GM23338 (cell line): ENCODE measurements around the gene ACOX3. TPM values are rescaled to one million over a fixed set of nuclear protein-coding genes. Genes with fewer than 3 reads are reported as not detected.

Source experiments
- ATAC-seq: fragments of 200-7000 bp; cut with Tn5 transposase; 3 replicates; pipeline ENCODE4 v1.9.1; 2020
- DNase-seq: peaks from one replicate; pipeline ENCODE4 v3.0.0-alpha.2; 2015; ENCODE audit warnings: low spot score
- H2AFZ ChIP-seq: fragments of 200-600 bp; sonication (generic); 2 replicates; pipeline ENCODE4 v1.8.0; 2016; ENCODE audit warnings: antibody characterized with exemption, mild to moderate bottlenecking, moderate library complexity
- H3F3A ChIP-seq: fragments of 200-600 bp; sonication (generic); replicated peaks from 2 replicates; pipeline ENCODE4 v1.8.0; 2017; ENCODE audit warnings: antibody characterized with exemption, mixed run types, low read depth
- H3K27ac ChIP-seq: fragments of 200-600 bp; sonication (generic); 2 replicates; pipeline ENCODE4 v1.6.1; 2016; ENCODE audit warnings: low read depth
- H3K27me3 ChIP-seq: fragments of 200-600 bp; sonication (generic); 2 replicates; pipeline ENCODE4 v1.8.0; 2016; ENCODE audit warnings: mild to moderate bottlenecking, mixed run types, moderate library complexity; ENCODE audit not compliant: insufficient read depth
- H3K36me3 ChIP-seq: fragments of 200-600 bp; sonication (generic); 2 replicates; pipeline ENCODE4 v1.8.0; 2016; ENCODE audit warnings: mild to moderate bottlenecking; ENCODE audit not compliant: insufficient read depth
- H3K4me1 ChIP-seq: fragments of 200-600 bp; sonication (generic); 2 replicates; pipeline ENCODE4 v1.8.0; 2016; ENCODE audit warnings: mild to moderate bottlenecking, moderate library complexity; ENCODE audit not compliant: insufficient read depth
- H3K4me2 ChIP-seq: fragments of 200-600 bp; sonication (generic); 2 replicates; pipeline ENCODE4 v1.7.1; 2017; ENCODE audit warnings: mixed run types
- H3K4me3 ChIP-seq: fragments of 200-600 bp; sonication (generic); 2 replicates; pipeline ENCODE4 v1.6.1; 2016; ENCODE audit warnings: mixed run types
- H3K79me2 ChIP-seq: fragments of 200-600 bp; sonication (generic); replicated peaks from 2 replicates; pipeline ENCODE4 v1.8.0; 2017; ENCODE audit warnings: mild to moderate bottlenecking; ENCODE audit not compliant: insufficient read depth
- H3K9me2 ChIP-seq: fragments of 200-600 bp; sonication (generic); 2 replicates; pipeline ENCODE4 v1.8.0; 2017; ENCODE audit not compliant: insufficient read depth
- H4K20me1 ChIP-seq: fragments of 200-600 bp; sonication (generic); replicated peaks from 2 replicates; pipeline ENCODE4 v1.8.0; 2017; ENCODE audit warnings: mild to moderate bottlenecking; ENCODE audit not compliant: insufficient read depth
- H3K27ac Mint-ChIP-seq: 2 replicates; pipeline ENCODE4 v1.8.0; 2020; ENCODE audit warnings: inconsistent platforms, mild to moderate bottlenecking, moderate library complexity, mixed read lengths
- H3K27me3 Mint-ChIP-seq: 3 replicates; pipeline ENCODE4 v1.8.0; 2022; ENCODE audit warnings: low read depth, mild to moderate bottlenecking, moderate library complexity, mixed read lengths, inconsistent platforms; ENCODE audit not compliant: insufficient read depth, poor library complexity
- H3K36me3 Mint-ChIP-seq: 3 replicates; pipeline ENCODE4 v1.8.0; 2021; ENCODE audit warnings: low read depth, mild to moderate bottlenecking, inconsistent platforms, moderate library complexity, mixed read lengths
- H3K4me1 Mint-ChIP-seq: 3 replicates; pipeline ENCODE4 v1.8.0; 2020; ENCODE audit warnings: mild to moderate bottlenecking, inconsistent platforms, mixed read lengths
- H3K4me3 Mint-ChIP-seq: 3 replicates; pipeline ENCODE4 v1.8.0; 2021; ENCODE audit warnings: moderate library complexity, mild to moderate bottlenecking, inconsistent platforms, mixed read lengths
- H3K9me3 Mint-ChIP-seq: 3 replicates; pipeline ENCODE4 v1.8.0; 2020; ENCODE audit warnings: moderate library complexity, mild to moderate bottlenecking, inconsistent platforms, mixed read lengths
- EZH2 ChIP-seq: fragments of 200-600 bp; sonication (generic); IDR thresholded peaks from one replicate; pipeline ENCODE4 v1.8.0; 2017; ENCODE audit warnings: antibody characterized with exemption, mild to moderate bottlenecking, low read depth; ENCODE audit not compliant: unreplicated experiment
- EZH2phosphoT487 ChIP-seq: fragments of 200-600 bp; sonication (generic); IDR thresholded peaks from one replicate; pipeline ENCODE4 v1.8.1; 2018; ENCODE audit warnings: antibody characterized with exemption; ENCODE audit not compliant: unreplicated experiment
- JUNB ChIP-seq: IDR thresholded peaks from one replicate; pipeline ENCODE4 v1.6.1; 2016; ENCODE audit warnings: antibody characterized with exemption; ENCODE audit not compliant: unreplicated experiment
- POLR2AphosphoS5 ChIP-seq: IDR thresholded peaks from 2 replicates; pipeline ENCODE4 v1.6.1; 2016; ENCODE audit warnings: antibody characterized with exemption, low read depth
- STAT1 ChIP-seq: IDR thresholded peaks from one replicate; pipeline ENCODE4 v1.6.1; 2016; ENCODE audit warnings: antibody characterized with exemption; ENCODE audit not compliant: unreplicated experiment
- ZNF114 ChIP-seq: fragments of 250-450 bp; sonication (Bioruptor Pico); IDR thresholded peaks from 2 replicates; pipeline ENCODE4 v1.5.0; 2020; ENCODE audit warnings: mild to moderate bottlenecking, moderate library complexity
- ZNF331 ChIP-seq: fragments of 250-450 bp; sonication (Bioruptor Pico); IDR thresholded peaks from 2 replicates; pipeline ENCODE4 v1.5.0; 2020; ENCODE audit warnings: low read depth, mild to moderate bottlenecking, moderate library complexity
- ZNF462 ChIP-seq: fragments of 250-450 bp; sonication (Bioruptor Pico); IDR thresholded peaks from 2 replicates; pipeline ENCODE4 v1.5.0; 2020; ENCODE audit warnings: mild to moderate bottlenecking, moderate library complexity
- polyA plus RNA-seq: library from polyadenylated mRNA; unstranded; fragments of >200 nt; fragmentation: Nextera tagmentation; extraction: Ambion mirVana; gene quantifications from 2 replicates; pipeline ENCODE4 v1.2.1, GENCODE V29; 2016
- total RNA-seq: library from RNA; depleted of rRNA; stranded (reverse); fragments of >200 nt; shearing (Covaris generic); gene quantifications from 2 replicates; pipeline ENCODE4 v1.2.3, GENCODE V29; 2014
- TF ChIP-seq, protein P1 (sequence below), 2 experiments: fragments of 200-600 bp in 1 of 2; sonication (generic) in 1 of 2; conservative IDR thresholded peaks; 2 replicates each; pipeline versions ENCODE4 v1.5.1 to v1.6.1; 2016 to 2017; ENCODE audit warnings: antibody characterized with exemption in 2 of 2, low read depth in 2 of 2, mild to moderate bottlenecking in 2 of 2, moderate library complexity in 1 of 2

The ACOX3 gene
- total and polyA plus RNA-seq, 2 experiments from 2014 or later = 6.4 to 17.2 TPM

DNA sequence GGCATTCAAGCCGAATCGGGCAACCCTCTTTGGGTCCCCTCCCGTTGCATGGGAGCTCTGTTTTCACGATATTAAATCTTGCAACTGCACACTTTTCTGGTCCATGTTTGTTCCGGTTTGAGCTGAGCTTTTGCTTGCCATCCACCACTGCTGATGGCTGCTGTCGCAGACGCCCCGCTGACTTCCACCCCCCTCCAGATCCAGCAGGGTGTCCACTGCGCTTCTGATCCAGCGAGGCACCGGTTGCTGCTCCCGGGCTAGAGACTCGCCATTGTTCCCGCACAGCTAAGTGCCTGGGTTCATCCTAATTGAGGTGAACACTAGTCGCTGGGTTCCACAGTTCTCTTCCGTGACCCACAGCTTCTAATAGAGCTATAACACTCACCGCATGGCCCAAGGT is 13.3 kb downstream of the ACOX3 start:
- H2AFZ ChIP-seq = no peak overlapping the region
- peaks cover 15% of the 10 kb centered on the region for H3K4me1 Mint-ChIP-seq
- H3K79me2 ChIP-seq = no peaks in the 10 kb centered on the region
- no peak for TF ChIP-seq POLR2AphosphoS5
- no peaks in the 10 kb centered on the region for H3K9me2 ChIP-seq
- peak overlapping the region; percentile 83; the same call in 1 of the 2 replicates for H3K4me3 ChIP-seq
- H3K27ac ChIP-seq = no peak overlapping the region
- H3K36me3 Mint-ChIP-seq = no peaks in the 10 kb centered on the region; the same call in 2 of the 3 replicates
- no peaks in the 10 kb centered on the region for H3F3A ChIP-seq
- peaks cover 16% of the 10 kb centered on the region for H3K27me3 Mint-ChIP-seq
- H4K20me1 ChIP-seq = no peaks in the 10 kb centered on the region
- no peaks in the 10 kb centered on the region for H3K36me3 ChIP-seq
- ATAC-seq = no peak
- no peaks in the 10 kb centered on the region for H3K9me3 Mint-ChIP-seq
- H3K4me2 ChIP-seq = peak overlapping the region; percentile 96
- no peaks in the 10 kb centered on the region for H3K4me1 ChIP-seq
- H3K27me3 ChIP-seq = no peaks in the 10 kb centered on the region
- peak overlapping the region; percentile 89 for H3K4me3 Mint-ChIP-seq
- no peak overlapping the region for H3K27ac Mint-ChIP-seq
- DNase-seq = no peak

GRCh38 chr4:8422786-8423185 is 17.7 kb downstream of the ACOX3 start:
- no peaks in the 10 kb centered on the region for H3F3A ChIP-seq
- no peaks in the 10 kb centered on the region for H3K36me3 Mint-ChIP-seq
- peaks cover 3% of the 10 kb centered on the region for H3K27me3 Mint-ChIP-seq
- no peak overlapping the region for H3K4me2 ChIP-seq
- no peaks in the 10 kb centered on the region for H3K27me3 ChIP-seq
- no peak overlapping the region for H3K27ac Mint-ChIP-seq
- no peak overlapping the region for H2AFZ ChIP-seq
- H3K36me3 ChIP-seq = no peaks in the 10 kb centered on the region
- no peak for DNase-seq
- TF ChIP-seq ZNF114 (CRISPR knock-in tag) = no peak
- no peak for TF ChIP-seq EZH2phosphoT487
- TF ChIP-seq ZNF331 (CRISPR knock-in tag) = no peak
- TF ChIP-seq, protein P1, sequence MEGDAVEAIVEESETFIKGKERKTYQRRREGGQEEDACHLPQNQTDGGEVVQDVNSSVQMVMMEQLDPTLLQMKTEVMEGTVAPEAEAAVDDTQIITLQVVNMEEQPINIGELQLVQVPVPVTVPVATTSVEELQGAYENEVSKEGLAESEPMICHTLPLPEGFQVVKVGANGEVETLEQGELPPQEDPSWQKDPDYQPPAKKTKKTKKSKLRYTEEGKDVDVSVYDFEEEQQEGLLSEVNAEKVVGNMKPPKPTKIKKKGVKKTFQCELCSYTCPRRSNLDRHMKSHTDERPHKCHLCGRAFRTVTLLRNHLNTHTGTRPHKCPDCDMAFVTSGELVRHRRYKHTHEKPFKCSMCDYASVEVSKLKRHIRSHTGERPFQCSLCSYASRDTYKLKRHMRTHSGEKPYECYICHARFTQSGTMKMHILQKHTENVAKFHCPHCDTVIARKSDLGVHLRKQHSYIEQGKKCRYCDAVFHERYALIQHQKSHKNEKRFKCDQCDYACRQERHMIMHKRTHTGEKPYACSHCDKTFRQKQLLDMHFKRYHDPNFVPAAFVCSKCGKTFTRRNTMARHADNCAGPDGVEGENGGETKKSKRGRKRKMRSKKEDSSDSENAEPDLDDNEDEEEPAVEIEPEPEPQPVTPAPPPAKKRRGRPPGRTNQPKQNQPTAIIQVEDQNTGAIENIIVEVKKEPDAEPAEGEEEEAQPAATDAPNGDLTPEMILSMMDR (conservative IDR thresholded peaks at IDR 0.05; ENCODE audit: low read depth in 2 of 2) = no peak
- TF ChIP-seq STAT1 = no peak
- TF ChIP-seq EZH2 = no peak
- TF ChIP-seq POLR2AphosphoS5 = no peak
- no peak for TF ChIP-seq JUNB
- H3K4me1 ChIP-seq = no peaks in the 10 kb centered on the region
- no peaks in the 10 kb centered on the region for H4K20me1 ChIP-seq
- no peaks in the 10 kb centered on the region for H3K9me3 Mint-ChIP-seq
- no peak overlapping the region for H3K4me3 Mint-ChIP-seq
- no peak overlapping the region for H3K4me3 ChIP-seq
- ATAC-seq = no peak
- 0 out of 2 replicates have a peak, but pooled peaks cover 4% of the 10 kb centered on the region for H3K79me2 ChIP-seq
- H3K9me2 ChIP-seq = 0 out of 2 replicates have a peak, but pooled peaks cover 3% of the 10 kb centered on the region
- peaks cover 4% of the 10 kb centered on the region; the same call in 2 of the 3 replicates for H3K4me1 Mint-ChIP-seq
- no peak overlapping the region for H3K27ac ChIP-seq

DNA sequence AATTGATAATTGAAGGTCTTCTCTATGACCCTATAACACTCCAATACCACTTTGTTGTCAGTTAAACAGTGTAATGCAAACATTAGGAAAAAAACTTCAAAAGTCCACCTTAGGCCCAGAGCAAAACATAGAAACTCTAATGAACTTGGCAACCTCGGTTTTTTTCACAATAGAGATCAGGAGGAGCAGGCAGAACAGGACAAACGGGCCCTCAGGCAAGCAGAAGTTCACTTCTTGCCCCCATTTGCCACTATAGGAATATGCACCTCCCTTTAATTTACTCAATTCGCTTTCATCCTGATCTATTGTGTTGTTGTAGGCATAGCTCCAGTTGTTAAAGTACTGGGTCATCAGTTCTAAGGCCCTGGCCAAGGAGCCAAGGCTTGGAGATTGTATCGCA is 18.2 kb downstream of the ACOX3 start:
- ATAC-seq (no peak), DNase-seq (no peak)
- Histone ChIP-seq H3K79me2 (0 out of 2 replicates have a peak, but pooled peaks cover 4% of the 10 kb centered on the region), H2AFZ (no peak overlapping the region), H4K20me1 (no peaks in the 10 kb centered on the region), H3K27me3 (no peaks in the 10 kb centered on the region), H3K27ac (no peak overlapping the region), H3K4me3 (no peak overlapping the region), H3K4me2 (no peak overlapping the region), H3K9me2 (0 out of 2 replicates have a peak, but pooled peaks cover 3% of the 10 kb centered on the region), H3K36me3 (no peaks in the 10 kb centered on the region), H3F3A (no peaks in the 10 kb centered on the region), H3K4me1 (no peaks in the 10 kb centered on the region)
- Mint-ChIP-seq H3K4me1 (peaks cover 1% of the 10 kb centered on the region; the same call in 2 of the 3 replicates), H3K4me3 (no peak overlapping the region), H3K27ac (no peak overlapping the region), H3K36me3 (no peaks in the 10 kb centered on the region), H3K27me3 (peaks cover 2% of the 10 kb centered on the region), H3K9me3 (no peaks in the 10 kb centered on the region)
- TF ChIP-seq ZNF331 (CRISPR knock-in tag) (no peak), POLR2AphosphoS5 (no peak), STAT1 (no peak), ZNF114 (CRISPR knock-in tag) (no peak), JUNB (no peak), ZNF462 (no peak), EZH2phosphoT487 (no peak)
